ENCODE data around the gene NDUFA11.

- TF ChIP-seq POLR2AphosphoS5 (IDR thresholded peaks at IDR 0.05) (no peak), CTCF (IDR thresholded peaks at IDR 0.05) (no peak), POLR2A (IDR thresholded peaks at IDR 0.05) (no peak)
Measured at GRCh38 chr19:5891572-5891937, 12.0 kb downstream of the NDUFA11 start.

Measured in breast epithelium (tissue), 3 donors.